H1 (cell line): ENCODE results near the gene FANCF. TPM values are rescaled to one million over a fixed set of nuclear protein-coding genes. Genes with fewer than 3 reads are reported as not detected.

Experiments used
- CTCF ChIA-PET: fragments of 300-600 bp; sonication (Branson Sonifier 250); formaldehyde crosslinking; loops from one replicate; lab custom pipeline; 2021; ENCODE audit not compliant: partially characterized antibody; lab: Charles Lee
- POLR2A ChIA-PET: fragments of 300-600 bp; sonication (Branson Sonifier 250); formaldehyde crosslinking; loops from one replicate; lab custom pipeline; 2021; ENCODE audit warnings: inconsistent platforms; ENCODE audit not compliant: partially characterized antibody; lab: Charles Lee
- DNase-seq, 2 experiments: peaks; one replicate each; pipeline versions ENCODE4 v3.0.0 to v3.0.0-alpha.2; 2010 to 2022; ENCODE audit warnings: low spot score in 2 of 2, low read depth in 1 of 2, mixed read lengths in 1 of 2
- FAIRE-seq: peaks from 2 replicates; lab custom pipeline; 2011; peaks lifted over from hg19 to GRCh38; lab: Jason Lieb, UNC
- H2AFZ ChIP-seq: 2 replicates; pipeline ENCODE4 v1.8.1; 2012; ENCODE audit warnings: low read length, inconsistent platforms
- H2AK5ac ChIP-seq: 2 replicates; pipeline ENCODE4 v1.6.1; 2013; ENCODE audit warnings: low read depth, low read length
- H2BK120ac ChIP-seq: replicated peaks from 2 replicates; pipeline ENCODE3; 2013; ENCODE audit warnings: low read depth, low read length, inconsistent platforms
- H2BK12ac ChIP-seq: 2 replicates; pipeline ENCODE4 v1.6.1; 2013; ENCODE audit warnings: low read depth, low read length
- H2BK15ac ChIP-seq: 2 replicates; pipeline ENCODE4 v1.6.1; 2013; ENCODE audit warnings: low read length
- H2BK20ac ChIP-seq: 2 replicates; pipeline ENCODE4 v1.6.1; 2013; ENCODE audit warnings: low read length
- H2BK5ac ChIP-seq: 2 replicates; pipeline ENCODE4 v1.6.1; 2013; ENCODE audit warnings: low read depth, low read length
- H3K14ac ChIP-seq: 2 replicates; pipeline ENCODE4 v1.6.1; 2013; ENCODE audit warnings: inconsistent platforms; ENCODE audit not compliant: insufficient read length
- H3K18ac ChIP-seq: 2 replicates; pipeline ENCODE4 v1.6.1; 2013; ENCODE audit warnings: low read length; ENCODE audit errors: extremely low read depth
- H3K23ac ChIP-seq: 2 replicates; pipeline ENCODE4 v1.6.1; 2013; ENCODE audit warnings: inconsistent platforms; ENCODE audit not compliant: insufficient read length
- H3K23me2 ChIP-seq: 2 replicates; pipeline ENCODE4 v1.6.1; 2013; ENCODE audit warnings: low read depth, low read length
- H3K27ac ChIP-seq: 2 replicates; pipeline ENCODE4 v1.6.1; 2011; ENCODE audit warnings: low read depth, low read length, inconsistent platforms
- H3K27me3 ChIP-seq, 4 experiments: replicated peaks in 1 of 4; 1 replicate in 1 of 4; 2 replicates in 3 of 4; pipeline versions ENCODE4 v1.6.1 to v1.8.1; 2011 to 2013; ENCODE audit warnings: low read length in 3 of 4, mild to moderate bottlenecking in 3 of 4, inconsistent platforms in 2 of 4, mixed read lengths in 2 of 4, moderate library complexity in 1 of 4; ENCODE audit not compliant: control insufficient read depth in 3 of 4, insufficient read depth in 3 of 4; ENCODE audit errors: extremely low read depth in 1 of 4
- H3K36me3 ChIP-seq, 4 experiments: 2 replicates each; pipeline versions ENCODE4 v1.6.1 to v1.8.1; 2011 to 2013; ENCODE audit warnings: mild to moderate bottlenecking in 4 of 4, low read length in 3 of 4, moderate library complexity in 2 of 4, control low read depth in 1 of 4, inconsistent platforms in 1 of 4; ENCODE audit not compliant: insufficient read depth in 4 of 4, control insufficient read depth in 2 of 4
- H3K4ac ChIP-seq: replicated peaks from 2 replicates; pipeline ENCODE3; 2013; ENCODE audit warnings: low read length, low read depth, mixed read lengths, inconsistent platforms; ENCODE audit not compliant: insufficient read length
- H3K4me1 ChIP-seq, 4 experiments: replicated peaks in 1 of 4; 1 replicate in 1 of 4; 2 replicates in 3 of 4; pipeline versions ENCODE4 v1.6.1 to v1.8.1; 2011 to 2013; ENCODE audit warnings: low read length in 3 of 4, inconsistent platforms in 2 of 4, mixed read lengths in 1 of 4; ENCODE audit not compliant: insufficient read depth in 4 of 4, control insufficient read depth in 3 of 4
- H3K4me2 ChIP-seq, 2 experiments: 2 replicates each; pipeline versions ENCODE4 v1.6.1 to v1.8.1; 2011 to 2013; ENCODE audit warnings: low read depth in 2 of 2, low read length in 2 of 2, control low read depth in 1 of 2, inconsistent platforms in 1 of 2, mild to moderate bottlenecking in 1 of 2; ENCODE audit not compliant: insufficient read depth in 1 of 2
- H3K4me3 ChIP-seq, 4 experiments: fragments of 200-600, 300-600 bp in 1 of 4; sonication (generic), shearing (Covaris generic), sonication (Bioruptor Twin) in 1 of 4; 2 replicates each; pipeline versions ENCODE4 v1.5.1 to v1.8.1; 2011 to 2016; ENCODE audit warnings: low read length in 4 of 4, low read depth in 3 of 4, control low read depth in 2 of 4, inconsistent platforms in 2 of 4, mild to moderate bottlenecking in 2 of 4, mixed read lengths in 1 of 4, moderate library complexity in 1 of 4; ENCODE audit not compliant: insufficient read depth in 2 of 4; ENCODE audit errors: extremely low read depth in 1 of 4
- H3K56ac ChIP-seq: replicated peaks from 2 replicates; pipeline ENCODE3; 2013; ENCODE audit warnings: low read depth, mild to moderate bottlenecking, mixed read lengths, low read length, inconsistent platforms; ENCODE audit not compliant: insufficient read length
- H3K79me1 ChIP-seq: 2 replicates; pipeline ENCODE4 v1.6.1; 2013; ENCODE audit warnings: low read depth, low read length, control low read depth
- H3K79me2 ChIP-seq, 2 experiments: 2 replicates each; pipeline versions ENCODE4 v1.6.1 to v1.8.1; 2012 to 2013; ENCODE audit warnings: low read length in 2 of 2, mild to moderate bottlenecking in 2 of 2, inconsistent platforms in 1 of 2; ENCODE audit not compliant: insufficient read depth in 2 of 2, control insufficient read depth in 1 of 2
- H3K9ac ChIP-seq, 4 experiments: replicated peaks in 1 of 4; 1 replicate in 1 of 4; 2 replicates in 3 of 4; pipeline versions ENCODE4 v1.6.1 to v1.8.1; 2011 to 2013; ENCODE audit warnings: low read depth in 3 of 4, low read length in 3 of 4, control low read depth in 2 of 4, mild to moderate bottlenecking in 2 of 4, moderate library complexity in 2 of 4, inconsistent platforms in 1 of 4; ENCODE audit errors: extremely low read depth in 1 of 4
- H3K9me3 ChIP-seq, 2 experiments: 2 replicates each; pipeline versions ENCODE4 v1.6.1 to v1.8.1; 2012 to 2013; ENCODE audit warnings: mild to moderate bottlenecking in 2 of 2, moderate library complexity in 2 of 2, control low read depth in 1 of 2, inconsistent platforms in 1 of 2, low read depth in 1 of 2, low read length in 1 of 2, mixed read lengths in 1 of 2; ENCODE audit not compliant: insufficient read depth in 2 of 2
- H4K20me1 ChIP-seq, 2 experiments: replicated peaks in 1 of 2; 2 replicates each; pipeline versions ENCODE3 to v1.8.1; 2011 to 2013; ENCODE audit warnings: inconsistent platforms in 2 of 2, low read length in 2 of 2, mild to moderate bottlenecking in 1 of 2; ENCODE audit not compliant: insufficient read depth in 2 of 2, control insufficient read depth in 1 of 2
- H4K5ac ChIP-seq: 2 replicates; pipeline ENCODE4 v1.6.1; 2013; ENCODE audit warnings: low read length, low read depth, mixed read lengths, inconsistent platforms; ENCODE audit not compliant: insufficient read length
- H4K8ac ChIP-seq: 2 replicates; pipeline ENCODE4 v1.8.0; 2013; ENCODE audit warnings: mild to moderate bottlenecking, moderate library complexity, low read length, inconsistent platforms; ENCODE audit not compliant: insufficient read depth; ENCODE audit errors: extremely low read depth
- H4K91ac ChIP-seq: replicated peaks from 2 replicates; pipeline ENCODE3; 2013; ENCODE audit warnings: low read length, mixed read lengths, inconsistent platforms; ENCODE audit not compliant: insufficient read length
- BRCA1 ChIP-seq: IDR thresholded peaks from 2 replicates; pipeline ENCODE4 v1.6.1; 2012; ENCODE audit warnings: low read depth, low read length, improper control_type of control experiment
- CHD1 ChIP-seq: IDR thresholded peaks from 2 replicates; pipeline ENCODE4 v1.6.1; 2012; ENCODE audit warnings: low read depth, low read length, improper control_type of control experiment
- CTBP2 ChIP-seq: IDR thresholded peaks from 2 replicates; pipeline ENCODE4 v1.7.0; 2011; ENCODE audit warnings: borderline replicate concordance, mild to moderate bottlenecking, moderate library complexity, mixed read lengths, low read length; ENCODE audit not compliant: insufficient read depth, insufficient read length
- FOSL1 ChIP-seq: IDR thresholded peaks from 2 replicates; pipeline ENCODE4 v1.6.1; 2011; ENCODE audit warnings: mild to moderate bottlenecking, low read depth, low read length, moderate library complexity; ENCODE audit not compliant: insufficient read depth
- KDM1A ChIP-seq: fragments of 200-600, 300-600 bp; sonication (generic); IDR thresholded peaks from 2 replicates; pipeline ENCODE4 v1.7.1; 2016; ENCODE audit warnings: mild to moderate bottlenecking, low read length, borderline replicate concordance
- KDM4A ChIP-seq: IDR thresholded peaks from one replicate; pipeline ENCODE4 v1.7.1; 2012; ENCODE audit warnings: low read depth, mild to moderate bottlenecking, moderate library complexity, low read length, inconsistent platforms; ENCODE audit not compliant: severe bottlenecking
- NANOG ChIP-seq: IDR thresholded peaks from 2 replicates; pipeline ENCODE4 v1.6.1; 2011; ENCODE audit warnings: low read length, low read depth, mild to moderate bottlenecking, inconsistent platforms; ENCODE audit not compliant: insufficient read depth, poor library complexity, severe bottlenecking
- NRF1 ChIP-seq: IDR thresholded peaks from 2 replicates; pipeline ENCODE4 v1.6.1; 2011; ENCODE audit warnings: mild to moderate bottlenecking, low read depth, low read length, improper control_type of control experiment
- SIRT6 ChIP-seq: IDR thresholded peaks from one replicate; pipeline ENCODE4 v1.7.1; 2012; ENCODE audit warnings: low read length, inconsistent platforms
- TAF1 ChIP-seq: IDR thresholded peaks from 2 replicates; pipeline ENCODE4 v1.6.1; 2011; ENCODE audit warnings: mild to moderate bottlenecking, low read depth, low read length
- YY1 ChIP-seq: IDR thresholded peaks from 2 replicates; pipeline ENCODE4 v1.6.1; 2011; ENCODE audit warnings: low read depth, mild to moderate bottlenecking, low read length
- whole genome bisulfite sequencing, 2 experiments: shearing (Covaris generic) in 1 of 2; methylation state at CpG; one replicate each; pipeline versions ENCODE4 v1.1.6 to v1.1.7; 2013 to 2015; ENCODE audit warnings: low lambda C conversion rate in 2 of 2, mixed read lengths in 2 of 2, inconsistent platforms in 1 of 2, low coverage in 1 of 2, missing lambda C conversion rate in 1 of 2; ENCODE audit not compliant: insufficient replicate concordance in 2 of 2, insufficient coverage in 1 of 2, insufficient read length in 1 of 2; ENCODE audit errors: extremely low coverage in 1 of 2, missing lambda C conversion rate in 1 of 2; 5-methylcytosine and 5-hydroxymethylcytosine counted together
- polyA plus RNA-seq, 7 experiments: library from polyadenylated mRNA; depleted of rRNA in 3 of 7; stranded (reverse) in 5 of 7; unstranded in 2 of 7; fragments of >200 nt in 5 of 7; fragments of 200-250 nt in 2 of 7; gene quantifications; 1 replicate in 5 of 7; 2 replicates in 1 of 7; 4 replicates in 1 of 7; pipeline versions ENCODE4 v1.2.1 to v1.2.3, GENCODE V29; 2011 to 2013; ENCODE audit warnings: missing spikeins in 2 of 7, mixed read lengths in 2 of 7
- total RNA-seq: library from RNA; stranded (reverse); fragmentation: NEBNext Ultra II Directional; extraction: Animal tissue kit (Norgen Biotek cat#: 25700); gene quantifications from 2 replicates; pipeline ENCODE4 v1.2.1, GENCODE V29; 2021

Gene FANCF
- total and polyA plus RNA-seq, 2 of the 8 experiments (the other 6 are each of a cell fraction or from before 2014, with no cell fraction given) = 10.0 to 29.4 TPM

DNA sequence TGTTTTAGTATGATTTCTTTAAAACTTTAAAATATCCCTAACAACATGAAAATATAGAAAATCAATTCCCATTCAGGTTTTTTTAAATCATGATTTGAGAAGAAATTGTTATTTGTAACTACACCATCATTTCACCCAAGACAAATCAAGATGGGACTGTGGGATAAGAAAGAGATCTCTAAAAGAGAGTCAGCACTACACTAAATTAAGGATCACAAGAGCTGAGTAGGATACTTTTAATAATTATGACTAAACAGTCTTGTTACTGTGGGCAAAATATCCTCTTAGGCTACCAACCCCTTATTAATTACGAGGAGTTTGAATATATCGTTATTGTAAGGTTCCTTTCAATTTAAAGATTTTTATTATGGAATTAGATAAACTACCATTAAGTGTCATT lies 43.7 kb upstream of the FANCF start:
- no peak overlapping the region for H3K4me3 ChIP-seq
- no peak for DNase-seq
- H3K4me2 ChIP-seq = no peak overlapping the region
- H4K20me1 ChIP-seq = no peaks in the 10 kb centered on the region
- H3K56ac ChIP-seq = no peak overlapping the region
- no peaks in the 10 kb centered on the region for H3K36me3 ChIP-seq
- H3K4me1 ChIP-seq = peaks cover 2 to 10% (median 4%) of the 10 kb centered on the region in 4 experiments; a peak in 4 of 7 replicates
- no peak overlapping the region for H3K18ac ChIP-seq
- H2BK12ac ChIP-seq = no peak overlapping the region
- WGBS, 2 experiments = 90% methylated on average over 2 of the region's 2 CpGs; no CpG with 5 or more reads in 1 of the 2 experiments
- no peak overlapping the region for H2BK15ac ChIP-seq
- ChIA-PET POLR2A (no interaction called here), CTCF (interaction anchor here (0.8 to 2.8 kb wide), 5 partner anchors 10 to 124 kb away, joined by 4 to 10 read pairs (median 5); no protein-coding TSS in a partner anchor)
- H3K79me2 ChIP-seq = no peaks in the 10 kb centered on the region
- H2AFZ ChIP-seq = no peak overlapping the region
- no peaks in the 10 kb centered on the region for H3K79me1 ChIP-seq
- no peak overlapping the region for H4K5ac ChIP-seq
- no peak overlapping the region for H3K14ac ChIP-seq
- H3K23me2 ChIP-seq = peaks cover 5% of the 10 kb centered on the region; the same call in 1 of the 2 replicates
- no peak overlapping the region for H2BK120ac ChIP-seq
- FAIRE-seq = no peak
- no peak overlapping the region for H3K4ac ChIP-seq
- no peak overlapping the region for H3K9ac ChIP-seq
- peaks cover 0 to 7% (median 2%) of the 10 kb centered on the region in 4 experiments; a peak in 3 of 7 replicates for H3K27me3 ChIP-seq
- no peak overlapping the region for H3K27ac ChIP-seq
- no peak overlapping the region for H2AK5ac ChIP-seq
- no peak for TF ChIP-seq CTBP2
- no peak for TF ChIP-seq SIRT6
- no peak for TF ChIP-seq KDM4A
- no peak for TF ChIP-seq BRCA1
- no peak for TF ChIP-seq KDM1A
- TF ChIP-seq NRF1 = no peak
- no peak for TF ChIP-seq TAF1
- no peak for TF ChIP-seq YY1
- no peak for TF ChIP-seq FOSL1
- no peak for TF ChIP-seq CHD1
- no peak for TF ChIP-seq NANOG
- TF ChIP-seq, all 59 proteins: peak for 0
- Histone ChIP-seq H4K91ac (no peak overlapping the region), H2BK20ac (no peak overlapping the region), H4K8ac (no peak overlapping the region), H3K9me3 (no peaks in the 10 kb centered on the region), H3K23ac (no peak overlapping the region), H2BK5ac (no peak overlapping the region)
